Liver (tissue), 9 donors: ENCODE results near the gene MARS1. TPM values are rescaled to one million over a fixed set of nuclear protein-coding genes. Genes with fewer than 3 reads are reported as not detected.

Experiments
- DNase-seq: peaks from one replicate; pipeline ENCODE4 v3.0.0-alpha.2; 2017; ENCODE audit warnings: low spot score
- H3K27ac ChIP-seq, 2 donors: one replicate each; pipeline ENCODE4 v1.7.0; 2013; ENCODE audit warnings: inconsistent platforms in 2 of 2, low read length in 2 of 2, control low read depth in 1 of 2, low read depth in 1 of 2, mild to moderate bottlenecking in 1 of 2
- H3K27me3 ChIP-seq, 4 donors: one replicate each; pipeline versions ENCODE4 v1.6.1 to v1.7.0; 2013; ENCODE audit warnings: low read length in 3 of 4, inconsistent platforms in 1 of 4, mild to moderate bottlenecking in 1 of 4, moderate library complexity in 1 of 4; ENCODE audit not compliant: control insufficient read depth in 4 of 4, insufficient read depth in 4 of 4
- H3K36me3 ChIP-seq, 4 donors: one replicate each; pipeline versions ENCODE4 v1.6.1 to v1.7.0; 2013; ENCODE audit warnings: low read length in 3 of 4, mild to moderate bottlenecking in 3 of 4, low read depth in 1 of 4, moderate library complexity in 1 of 4; ENCODE audit not compliant: control insufficient read depth in 4 of 4, insufficient read depth in 3 of 4
- H3K4me1 ChIP-seq, 4 donors: one replicate each; pipeline versions ENCODE4 v1.6.1 to v1.7.0; 2013; ENCODE audit warnings: low read length in 3 of 4, mild to moderate bottlenecking in 3 of 4, moderate library complexity in 1 of 4; ENCODE audit not compliant: control insufficient read depth in 4 of 4, insufficient read depth in 4 of 4
- H3K4me3 ChIP-seq, 3 donors: one replicate each; pipeline versions ENCODE4 v1.6.1 to v1.7.0; 2013; ENCODE audit warnings: low read length in 3 of 3, control low read depth in 1 of 3, low read depth in 1 of 3, mild to moderate bottlenecking in 1 of 3
- H3K9ac ChIP-seq, 2 donors: one replicate each; pipeline ENCODE4 v1.7.0; 2013; ENCODE audit warnings: low read length in 2 of 2, mild to moderate bottlenecking in 2 of 2, moderate library complexity in 2 of 2, control low read depth in 1 of 2, low read depth in 1 of 2
- H3K9me3 ChIP-seq, 4 donors: one replicate each; pipeline versions ENCODE4 v1.6.1 to v1.7.0; 2013; ENCODE audit warnings: low read length in 3 of 4; ENCODE audit not compliant: control insufficient read depth in 4 of 4
- EGR1 ChIP-seq, 2 donors: IDR thresholded peaks; 2 replicates each; pipeline ENCODE4 v1.6.1; 2016 to 2018; ENCODE audit warnings: antibody characterized with exemption in 2 of 2, low read depth in 2 of 2
- FOXA1 ChIP-seq: IDR thresholded peaks from 2 replicates; pipeline ENCODE4 v1.6.1; 2016; ENCODE audit warnings: antibody characterized with exemption
- FOXA2 ChIP-seq: IDR thresholded peaks from 2 replicates; pipeline ENCODE4 v1.6.1; 2016; ENCODE audit warnings: antibody characterized with exemption
- GABPA ChIP-seq, 2 donors: IDR thresholded peaks in 1 of 2; conservative IDR thresholded peaks in 1 of 2; 2 replicates each; pipeline ENCODE4 v1.6.1; 2016; ENCODE audit warnings: antibody characterized with exemption in 2 of 2, mild to moderate bottlenecking in 1 of 2, moderate library complexity in 1 of 2
- HNF4A ChIP-seq, 2 donors: conservative IDR thresholded peaks; 2 replicates each; pipeline ENCODE4 v1.6.1; 2016; ENCODE audit warnings: antibody characterized with exemption in 2 of 2, mild to moderate bottlenecking in 2 of 2
- HNF4G ChIP-seq: IDR thresholded peaks from 2 replicates; pipeline ENCODE4 v1.6.1; 2016; ENCODE audit warnings: antibody characterized with exemption
- JUND ChIP-seq, 2 donors: IDR thresholded peaks; 2 replicates each; pipeline ENCODE4 v1.6.1; 2016; ENCODE audit warnings: antibody characterized with exemption in 2 of 2
- NR2F2 ChIP-seq: IDR thresholded peaks from 2 replicates; pipeline ENCODE4 v1.6.1; 2016; ENCODE audit warnings: antibody characterized with exemption
- RAD21 ChIP-seq, 2 donors: IDR thresholded peaks; 2 replicates each; pipeline ENCODE4 v1.6.1; 2016; ENCODE audit warnings: antibody characterized with exemption in 2 of 2, mild to moderate bottlenecking in 2 of 2
- RXRA ChIP-seq, 2 donors: IDR thresholded peaks; 2 replicates each; pipeline ENCODE4 v1.6.1; 2017 to 2018; ENCODE audit warnings: antibody characterized with exemption in 2 of 2, mild to moderate bottlenecking in 1 of 2
- SP1 ChIP-seq: IDR thresholded peaks from 2 replicates; pipeline ENCODE4 v1.6.1; 2018; ENCODE audit warnings: antibody characterized with exemption, mild to moderate bottlenecking
- TAF1 ChIP-seq: conservative IDR thresholded peaks from 2 replicates; pipeline ENCODE4 v1.6.1; 2016; ENCODE audit warnings: antibody characterized with exemption, mild to moderate bottlenecking
- YY1 ChIP-seq: IDR thresholded peaks from 2 replicates; pipeline ENCODE4 v1.6.1; 2016; ENCODE audit warnings: antibody characterized with exemption, mild to moderate bottlenecking
- WGBS: extraction: QIAGEN DNeasy Blood & Tissue Kit; methylation state at CpG from one replicate; pipeline ENCODE4 v1.1.7; 2013; 5-methylcytosine and 5-hydroxymethylcytosine counted together
- polyA plus RNA-seq, 2 donors: library from polyadenylated mRNA; stranded (reverse) in 1 of 2; unstranded in 1 of 2; fragments of 200-250 nt in 1 of 2; fragments of >200 nt in 1 of 2; fragmentation: Nextera tagmentation in 1 of 2; extraction: Ambion mirVana in 1 of 2; gene quantifications; one replicate each; pipeline versions ENCODE4 v1.2.1 to v1.2.3, GENCODE V29; 2013 to 2015
- total RNA-seq, 2 donors: library from RNA; depleted of rRNA; stranded (reverse); fragments of >200 nt; gene quantifications; one replicate each; pipeline ENCODE4 v1.2.3, GENCODE V29; 2014
- TF ChIP-seq, protein P1 (sequence below): fragments of 150-350 bp; IDR thresholded peaks from 2 replicates; pipeline ENCODE4 v1.5.1; 2017; ENCODE audit warnings: improper control_type of control experiment, low read depth, low read length; ENCODE audit not compliant: missing input control
- TF ChIP-seq, protein P2 (sequence below): IDR thresholded peaks from 2 replicates; pipeline ENCODE4 v1.6.1; 2016; ENCODE audit warnings: antibody characterized with exemption, mild to moderate bottlenecking
- TF ChIP-seq, protein P3 (sequence below): IDR thresholded peaks from 2 replicates; pipeline ENCODE4 v1.6.1; 2016; ENCODE audit warnings: antibody characterized with exemption
- TF ChIP-seq, protein P4 (sequence below): IDR thresholded peaks from 2 replicates; pipeline ENCODE4 v1.6.1; 2016; ENCODE audit warnings: antibody characterized with exemption
- donor health status: healthy.
- donor health status: healthy.
- donor health status: healthy.
- donor health status: healthy.
- donor health status: healthy.

The MARS1 gene
- total and polyA plus RNA-seq, 4 donors = 43.9 to 83.3 (median 56.0) TPM

DNA sequence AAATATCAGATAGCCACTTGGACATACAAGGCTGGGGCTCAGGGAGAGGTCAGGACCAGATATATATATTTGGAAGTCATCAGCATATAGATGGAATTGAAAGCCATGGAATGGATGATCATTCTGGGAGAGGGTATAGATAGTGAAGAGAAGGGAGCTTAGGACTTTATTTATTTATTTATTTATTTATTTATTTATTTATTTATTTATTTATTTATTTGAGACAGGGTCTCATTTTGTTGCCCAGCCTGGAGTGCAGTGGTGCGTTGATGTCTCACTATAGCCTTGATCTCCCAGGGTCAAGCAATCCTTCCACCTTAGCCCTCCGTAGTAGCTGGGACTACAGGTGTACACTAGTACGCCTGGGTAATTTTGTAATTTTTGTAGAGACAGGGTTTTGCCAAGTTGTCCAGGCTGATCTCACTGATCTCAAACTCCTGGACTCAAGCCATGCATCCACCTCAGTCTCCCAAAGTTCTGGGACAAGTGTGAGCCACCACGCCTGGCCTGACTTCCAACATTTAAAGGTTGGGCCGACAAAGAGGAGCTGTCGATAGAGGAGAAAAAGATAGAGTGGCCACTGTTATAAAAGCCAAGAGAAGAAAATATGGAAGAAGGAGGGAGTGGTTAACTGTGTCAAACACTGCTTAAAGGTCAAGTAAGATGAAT lies 41.4 kb upstream of the MARS1 start:
- DNase-seq = no peak
- WGBS = 93% methylated on average over 6 of the region's 6 CpGs
- Histone ChIP-seq H3K27ac (no peak overlapping the region), H3K4me1 (peaks cover 0 to 38% (median 25%) of the 10 kb centered on the region in 4 donors), H3K4me3 (no peak overlapping the region), H3K9me3 (no peaks in the 10 kb centered on the region), H3K9ac (no peak overlapping the region), H3K36me3 (peaks cover 0 to 18% (median 6%) of the 10 kb centered on the region in 4 donors), H3K27me3 (no peaks in the 10 kb centered on the region)
- TF ChIP-seq HNF4A (conservative IDR thresholded peaks at IDR 0.05) = no peak
- no peak for TF ChIP-seq RAD21 (IDR thresholded peaks at IDR 0.05)
- TF ChIP-seq EGR1 (IDR thresholded peaks at IDR 0.05; ENCODE audit: low read depth in 2 of 2) = no peak
- TF ChIP-seq SP1 = no peak
- TF ChIP-seq, protein P1, sequence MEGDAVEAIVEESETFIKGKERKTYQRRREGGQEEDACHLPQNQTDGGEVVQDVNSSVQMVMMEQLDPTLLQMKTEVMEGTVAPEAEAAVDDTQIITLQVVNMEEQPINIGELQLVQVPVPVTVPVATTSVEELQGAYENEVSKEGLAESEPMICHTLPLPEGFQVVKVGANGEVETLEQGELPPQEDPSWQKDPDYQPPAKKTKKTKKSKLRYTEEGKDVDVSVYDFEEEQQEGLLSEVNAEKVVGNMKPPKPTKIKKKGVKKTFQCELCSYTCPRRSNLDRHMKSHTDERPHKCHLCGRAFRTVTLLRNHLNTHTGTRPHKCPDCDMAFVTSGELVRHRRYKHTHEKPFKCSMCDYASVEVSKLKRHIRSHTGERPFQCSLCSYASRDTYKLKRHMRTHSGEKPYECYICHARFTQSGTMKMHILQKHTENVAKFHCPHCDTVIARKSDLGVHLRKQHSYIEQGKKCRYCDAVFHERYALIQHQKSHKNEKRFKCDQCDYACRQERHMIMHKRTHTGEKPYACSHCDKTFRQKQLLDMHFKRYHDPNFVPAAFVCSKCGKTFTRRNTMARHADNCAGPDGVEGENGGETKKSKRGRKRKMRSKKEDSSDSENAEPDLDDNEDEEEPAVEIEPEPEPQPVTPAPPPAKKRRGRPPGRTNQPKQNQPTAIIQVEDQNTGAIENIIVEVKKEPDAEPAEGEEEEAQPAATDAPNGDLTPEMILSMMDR = no peak
- no peak for TF ChIP-seq JUND (IDR thresholded peaks at IDR 0.05)
- no peak for TF ChIP-seq RXRA (IDR thresholded peaks at IDR 0.05)
- TF ChIP-seq FOXA1 = no peak
- no peak for TF ChIP-seq FOXA2
- TF ChIP-seq, protein P2, sequence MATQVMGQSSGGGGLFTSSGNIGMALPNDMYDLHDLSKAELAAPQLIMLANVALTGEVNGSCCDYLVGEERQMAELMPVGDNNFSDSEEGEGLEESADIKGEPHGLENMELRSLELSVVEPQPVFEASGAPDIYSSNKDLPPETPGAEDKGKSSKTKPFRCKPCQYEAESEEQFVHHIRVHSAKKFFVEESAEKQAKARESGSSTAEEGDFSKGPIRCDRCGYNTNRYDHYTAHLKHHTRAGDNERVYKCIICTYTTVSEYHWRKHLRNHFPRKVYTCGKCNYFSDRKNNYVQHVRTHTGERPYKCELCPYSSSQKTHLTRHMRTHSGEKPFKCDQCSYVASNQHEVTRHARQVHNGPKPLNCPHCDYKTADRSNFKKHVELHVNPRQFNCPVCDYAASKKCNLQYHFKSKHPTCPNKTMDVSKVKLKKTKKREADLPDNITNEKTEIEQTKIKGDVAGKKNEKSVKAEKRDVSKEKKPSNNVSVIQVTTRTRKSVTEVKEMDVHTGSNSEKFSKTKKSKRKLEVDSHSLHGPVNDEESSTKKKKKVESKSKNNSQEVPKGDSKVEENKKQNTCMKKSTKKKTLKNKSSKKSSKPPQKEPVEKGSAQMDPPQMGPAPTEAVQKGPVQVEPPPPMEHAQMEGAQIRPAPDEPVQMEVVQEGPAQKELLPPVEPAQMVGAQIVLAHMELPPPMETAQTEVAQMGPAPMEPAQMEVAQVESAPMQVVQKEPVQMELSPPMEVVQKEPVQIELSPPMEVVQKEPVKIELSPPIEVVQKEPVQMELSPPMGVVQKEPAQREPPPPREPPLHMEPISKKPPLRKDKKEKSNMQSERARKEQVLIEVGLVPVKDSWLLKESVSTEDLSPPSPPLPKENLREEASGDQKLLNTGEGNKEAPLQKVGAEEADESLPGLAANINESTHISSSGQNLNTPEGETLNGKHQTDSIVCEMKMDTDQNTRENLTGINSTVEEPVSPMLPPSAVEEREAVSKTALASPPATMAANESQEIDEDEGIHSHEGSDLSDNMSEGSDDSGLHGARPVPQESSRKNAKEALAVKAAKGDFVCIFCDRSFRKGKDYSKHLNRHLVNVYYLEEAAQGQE = no peak
- TF ChIP-seq TAF1 = no peak

DNA sequence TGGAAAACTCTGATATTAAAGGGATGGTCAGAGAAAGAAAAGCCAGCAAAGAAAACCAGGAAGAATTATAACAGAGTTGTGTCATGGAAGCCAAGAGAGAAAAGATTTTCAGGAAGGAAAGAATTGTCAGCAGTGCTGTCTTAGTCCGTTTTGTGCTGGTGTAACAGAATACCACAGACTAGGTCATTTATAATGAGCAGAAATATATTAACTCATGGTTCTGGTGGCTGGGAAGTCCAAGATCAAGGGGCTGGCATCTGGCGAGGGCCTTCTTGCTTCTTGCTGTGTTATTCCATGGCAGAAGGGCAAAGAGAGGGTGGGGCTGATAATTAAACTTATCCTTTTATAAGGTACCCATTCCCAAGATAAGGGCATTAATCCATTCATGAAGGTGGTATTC lies 39.2 kb upstream of the MARS1 start:
- Histone ChIP-seq H3K9me3 (no peaks in the 10 kb centered on the region), H3K4me3 (no peak overlapping the region), H3K27me3 (no peaks in the 10 kb centered on the region), H3K9ac (no peak overlapping the region), H3K4me1 (peaks cover 11 to 57% (median 37%) of the 10 kb centered on the region in 4 donors), H3K27ac (peak overlapping the region; percentile 79 to 96), H3K36me3 (peaks cover 0 to 7% (median 4%) of the 10 kb centered on the region in 4 donors)
- WGBS = 86% methylated on average over 2 of the region's 2 CpGs
- DNase-seq = no peak
- TF ChIP-seq FOXA1 (no peak), RXRA (IDR thresholded peaks at IDR 0.05) (no peak), NR2F2 (no peak), HNF4G (no peak), GABPA (IDR thresholded peaks at IDR 0.05 in 1 of 2, conservative IDR thresholded peaks at IDR 0.05 in 1 of 2) (no peak), HNF4A (conservative IDR thresholded peaks at IDR 0.05) (no peak), JUND (IDR thresholded peaks at IDR 0.05) (no peak), FOXA2 (no peak), YY1 (no peak), RAD21 (IDR thresholded peaks at IDR 0.05) (no peak), TAF1 (no peak)
- TF ChIP-seq, protein P2 = no peak
- TF ChIP-seq, protein P3, sequence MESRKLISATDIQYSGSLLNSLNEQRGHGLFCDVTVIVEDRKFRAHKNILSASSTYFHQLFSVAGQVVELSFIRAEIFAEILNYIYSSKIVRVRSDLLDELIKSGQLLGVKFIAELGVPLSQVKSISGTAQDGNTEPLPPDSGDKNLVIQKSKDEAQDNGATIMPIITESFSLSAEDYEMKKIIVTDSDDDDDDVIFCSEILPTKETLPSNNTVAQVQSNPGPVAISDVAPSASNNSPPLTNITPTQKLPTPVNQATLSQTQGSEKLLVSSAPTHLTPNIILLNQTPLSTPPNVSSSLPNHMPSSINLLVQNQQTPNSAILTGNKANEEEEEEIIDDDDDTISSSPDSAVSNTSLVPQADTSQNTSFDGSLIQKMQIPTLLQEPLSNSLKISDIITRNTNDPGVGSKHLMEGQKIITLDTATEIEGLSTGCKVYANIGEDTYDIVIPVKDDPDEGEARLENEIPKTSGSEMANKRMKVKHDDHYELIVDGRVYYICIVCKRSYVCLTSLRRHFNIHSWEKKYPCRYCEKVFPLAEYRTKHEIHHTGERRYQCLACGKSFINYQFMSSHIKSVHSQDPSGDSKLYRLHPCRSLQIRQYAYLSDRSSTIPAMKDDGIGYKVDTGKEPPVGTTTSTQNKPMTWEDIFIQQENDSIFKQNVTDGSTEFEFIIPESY = no peak
- TF ChIP-seq, protein P4, sequence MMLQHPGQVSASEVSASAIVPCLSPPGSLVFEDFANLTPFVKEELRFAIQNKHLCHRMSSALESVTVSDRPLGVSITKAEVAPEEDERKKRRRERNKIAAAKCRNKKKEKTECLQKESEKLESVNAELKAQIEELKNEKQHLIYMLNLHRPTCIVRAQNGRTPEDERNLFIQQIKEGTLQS = no peak
- TF ChIP-seq, protein P1 = no peak
